H1 (cell line): ENCODE results near the gene LMTK2. TPM values are rescaled to one million over a fixed set of nuclear protein-coding genes. Genes with fewer than 3 reads are reported as not detected.

ENCODE experiments used
- CTCF ChIA-PET: fragments of 300-600 bp; sonication (Branson Sonifier 250); formaldehyde crosslinking; loops from one replicate; lab custom pipeline; 2021; ENCODE audit not compliant: partially characterized antibody; lab: Charles Lee
- POLR2A ChIA-PET: fragments of 300-600 bp; sonication (Branson Sonifier 250); formaldehyde crosslinking; loops from one replicate; lab custom pipeline; 2021; ENCODE audit warnings: inconsistent platforms; ENCODE audit not compliant: partially characterized antibody; lab: Charles Lee
- DNase-seq, 2 experiments: peaks; one replicate each; pipeline versions ENCODE4 v3.0.0 to v3.0.0-alpha.2; 2010 to 2022; ENCODE audit warnings: low spot score in 2 of 2, low read depth in 1 of 2, mixed read lengths in 1 of 2
- FAIRE-seq: peaks from 2 replicates; lab custom pipeline; 2011; peaks lifted over from hg19 to GRCh38; lab: Jason Lieb, UNC
- H2AFZ ChIP-seq: 2 replicates; pipeline ENCODE4 v1.8.1; 2012; ENCODE audit warnings: low read length, inconsistent platforms
- H2AK5ac ChIP-seq: 2 replicates; pipeline ENCODE4 v1.6.1; 2013; ENCODE audit warnings: low read depth, low read length
- H2BK120ac ChIP-seq: replicated peaks from 2 replicates; pipeline ENCODE3; 2013; ENCODE audit warnings: low read depth, low read length, inconsistent platforms
- H2BK12ac ChIP-seq: 2 replicates; pipeline ENCODE4 v1.6.1; 2013; ENCODE audit warnings: low read depth, low read length
- H2BK15ac ChIP-seq: 2 replicates; pipeline ENCODE4 v1.6.1; 2013; ENCODE audit warnings: low read length
- H2BK20ac ChIP-seq: 2 replicates; pipeline ENCODE4 v1.6.1; 2013; ENCODE audit warnings: low read length
- H2BK5ac ChIP-seq: 2 replicates; pipeline ENCODE4 v1.6.1; 2013; ENCODE audit warnings: low read depth, low read length
- H3K14ac ChIP-seq: 2 replicates; pipeline ENCODE4 v1.6.1; 2013; ENCODE audit warnings: inconsistent platforms; ENCODE audit not compliant: insufficient read length
- H3K18ac ChIP-seq: 2 replicates; pipeline ENCODE4 v1.6.1; 2013; ENCODE audit warnings: low read length; ENCODE audit errors: extremely low read depth
- H3K23ac ChIP-seq: 2 replicates; pipeline ENCODE4 v1.6.1; 2013; ENCODE audit warnings: inconsistent platforms; ENCODE audit not compliant: insufficient read length
- H3K23me2 ChIP-seq: 2 replicates; pipeline ENCODE4 v1.6.1; 2013; ENCODE audit warnings: low read depth, low read length
- H3K27ac ChIP-seq: 2 replicates; pipeline ENCODE4 v1.6.1; 2011; ENCODE audit warnings: low read depth, low read length, inconsistent platforms
- H3K27me3 ChIP-seq, 4 experiments: replicated peaks in 1 of 4; 1 replicate in 1 of 4; 2 replicates in 3 of 4; pipeline versions ENCODE4 v1.6.1 to v1.8.1; 2011 to 2013; ENCODE audit warnings: low read length in 3 of 4, mild to moderate bottlenecking in 3 of 4, inconsistent platforms in 2 of 4, mixed read lengths in 2 of 4, moderate library complexity in 1 of 4; ENCODE audit not compliant: control insufficient read depth in 3 of 4, insufficient read depth in 3 of 4; ENCODE audit errors: extremely low read depth in 1 of 4
- H3K36me3 ChIP-seq, 4 experiments: 2 replicates each; pipeline versions ENCODE4 v1.6.1 to v1.8.1; 2011 to 2013; ENCODE audit warnings: mild to moderate bottlenecking in 4 of 4, low read length in 3 of 4, moderate library complexity in 2 of 4, control low read depth in 1 of 4, inconsistent platforms in 1 of 4; ENCODE audit not compliant: insufficient read depth in 4 of 4, control insufficient read depth in 2 of 4
- H3K4ac ChIP-seq: replicated peaks from 2 replicates; pipeline ENCODE3; 2013; ENCODE audit warnings: low read length, low read depth, mixed read lengths, inconsistent platforms; ENCODE audit not compliant: insufficient read length
- H3K4me1 ChIP-seq, 4 experiments: replicated peaks in 1 of 4; 1 replicate in 1 of 4; 2 replicates in 3 of 4; pipeline versions ENCODE4 v1.6.1 to v1.8.1; 2011 to 2013; ENCODE audit warnings: low read length in 3 of 4, inconsistent platforms in 2 of 4, mixed read lengths in 1 of 4; ENCODE audit not compliant: insufficient read depth in 4 of 4, control insufficient read depth in 3 of 4
- H3K4me2 ChIP-seq, 2 experiments: 2 replicates each; pipeline versions ENCODE4 v1.6.1 to v1.8.1; 2011 to 2013; ENCODE audit warnings: low read depth in 2 of 2, low read length in 2 of 2, control low read depth in 1 of 2, inconsistent platforms in 1 of 2, mild to moderate bottlenecking in 1 of 2; ENCODE audit not compliant: insufficient read depth in 1 of 2
- H3K4me3 ChIP-seq, 4 experiments: fragments of 200-600, 300-600 bp in 1 of 4; sonication (generic), shearing (Covaris generic), sonication (Bioruptor Twin) in 1 of 4; 2 replicates each; pipeline versions ENCODE4 v1.5.1 to v1.8.1; 2011 to 2016; ENCODE audit warnings: low read length in 4 of 4, low read depth in 3 of 4, control low read depth in 2 of 4, inconsistent platforms in 2 of 4, mild to moderate bottlenecking in 2 of 4, mixed read lengths in 1 of 4, moderate library complexity in 1 of 4; ENCODE audit not compliant: insufficient read depth in 2 of 4; ENCODE audit errors: extremely low read depth in 1 of 4
- H3K56ac ChIP-seq: replicated peaks from 2 replicates; pipeline ENCODE3; 2013; ENCODE audit warnings: low read depth, mild to moderate bottlenecking, mixed read lengths, low read length, inconsistent platforms; ENCODE audit not compliant: insufficient read length
- H3K79me1 ChIP-seq: 2 replicates; pipeline ENCODE4 v1.6.1; 2013; ENCODE audit warnings: low read depth, low read length, control low read depth
- H3K79me2 ChIP-seq, 2 experiments: 2 replicates each; pipeline versions ENCODE4 v1.6.1 to v1.8.1; 2012 to 2013; ENCODE audit warnings: low read length in 2 of 2, mild to moderate bottlenecking in 2 of 2, inconsistent platforms in 1 of 2; ENCODE audit not compliant: insufficient read depth in 2 of 2, control insufficient read depth in 1 of 2
- H3K9ac ChIP-seq, 4 experiments: replicated peaks in 1 of 4; 1 replicate in 1 of 4; 2 replicates in 3 of 4; pipeline versions ENCODE4 v1.6.1 to v1.8.1; 2011 to 2013; ENCODE audit warnings: low read depth in 3 of 4, low read length in 3 of 4, control low read depth in 2 of 4, mild to moderate bottlenecking in 2 of 4, moderate library complexity in 2 of 4, inconsistent platforms in 1 of 4; ENCODE audit errors: extremely low read depth in 1 of 4
- H3K9me3 ChIP-seq, 2 experiments: 2 replicates each; pipeline versions ENCODE4 v1.6.1 to v1.8.1; 2012 to 2013; ENCODE audit warnings: mild to moderate bottlenecking in 2 of 2, moderate library complexity in 2 of 2, control low read depth in 1 of 2, inconsistent platforms in 1 of 2, low read depth in 1 of 2, low read length in 1 of 2, mixed read lengths in 1 of 2; ENCODE audit not compliant: insufficient read depth in 2 of 2
- H4K20me1 ChIP-seq, 2 experiments: replicated peaks in 1 of 2; 2 replicates each; pipeline versions ENCODE3 to v1.8.1; 2011 to 2013; ENCODE audit warnings: inconsistent platforms in 2 of 2, low read length in 2 of 2, mild to moderate bottlenecking in 1 of 2; ENCODE audit not compliant: insufficient read depth in 2 of 2, control insufficient read depth in 1 of 2
- H4K5ac ChIP-seq: 2 replicates; pipeline ENCODE4 v1.6.1; 2013; ENCODE audit warnings: low read length, low read depth, mixed read lengths, inconsistent platforms; ENCODE audit not compliant: insufficient read length
- H4K8ac ChIP-seq: 2 replicates; pipeline ENCODE4 v1.8.0; 2013; ENCODE audit warnings: mild to moderate bottlenecking, moderate library complexity, low read length, inconsistent platforms; ENCODE audit not compliant: insufficient read depth; ENCODE audit errors: extremely low read depth
- H4K91ac ChIP-seq: replicated peaks from 2 replicates; pipeline ENCODE3; 2013; ENCODE audit warnings: low read length, mixed read lengths, inconsistent platforms; ENCODE audit not compliant: insufficient read length
- BACH1 ChIP-seq: IDR thresholded peaks from 2 replicates; pipeline ENCODE4 v1.6.1; 2012; ENCODE audit warnings: low read length, improper control_type of control experiment
- BCL11A ChIP-seq, 2 experiments: IDR thresholded peaks; one replicate each; pipeline ENCODE4 v1.6.1; 2011; ENCODE audit warnings: low read depth in 2 of 2, low read length in 2 of 2, mild to moderate bottlenecking in 2 of 2
- BRCA1 ChIP-seq: IDR thresholded peaks from 2 replicates; pipeline ENCODE4 v1.6.1; 2012; ENCODE audit warnings: low read depth, low read length, improper control_type of control experiment
- CEBPB ChIP-seq: IDR thresholded peaks from 2 replicates; pipeline ENCODE4 v1.6.1; 2012; ENCODE audit warnings: low read depth, low read length
- GTF2F1 ChIP-seq: IDR thresholded peaks from 2 replicates; pipeline ENCODE4 v1.6.1; 2012; ENCODE audit warnings: low read depth, low read length, improper control_type of control experiment, borderline replicate concordance
- HDAC6 ChIP-seq: IDR thresholded peaks from one replicate; pipeline ENCODE4 v1.7.1; 2012; ENCODE audit warnings: low read depth, mild to moderate bottlenecking, inconsistent platforms, low read length, moderate library complexity
- JUN ChIP-seq: IDR thresholded peaks from 2 replicates; pipeline ENCODE4 v1.6.1; 2011; ENCODE audit warnings: low read depth, mild to moderate bottlenecking, improper control_type of control experiment, low read length
- KDM1A ChIP-seq: fragments of 200-600, 300-600 bp; sonication (generic); IDR thresholded peaks from 2 replicates; pipeline ENCODE4 v1.7.1; 2016; ENCODE audit warnings: mild to moderate bottlenecking, low read length, borderline replicate concordance
- RNF2 ChIP-seq: fragments of 200-900, 300-1000 bp; sonication (generic); IDR thresholded peaks from 2 replicates; pipeline ENCODE4 v1.7.1; 2016; ENCODE audit warnings: borderline replicate concordance, low read depth, mild to moderate bottlenecking, antibody characterized with exemption, low read length; ENCODE audit not compliant: poor library complexity, severe bottlenecking; ENCODE audit errors: missing control alignments
- SRF ChIP-seq: IDR thresholded peaks from 2 replicates; pipeline ENCODE4 v1.6.1; 2011; ENCODE audit warnings: mild to moderate bottlenecking, low read depth, low read length, moderate library complexity
- YY1 ChIP-seq: IDR thresholded peaks from 2 replicates; pipeline ENCODE4 v1.6.1; 2011; ENCODE audit warnings: low read depth, mild to moderate bottlenecking, low read length
- ZNF274 ChIP-seq: IDR thresholded peaks from 2 replicates; pipeline ENCODE4 v1.7.0; 2012; ENCODE audit warnings: low read length, borderline replicate concordance; ENCODE audit errors: extremely low read depth
- WGBS, 2 experiments: shearing (Covaris generic) in 1 of 2; methylation state at CpG; one replicate each; pipeline versions ENCODE4 v1.1.6 to v1.1.7; 2013 to 2015; ENCODE audit warnings: low lambda C conversion rate in 2 of 2, mixed read lengths in 2 of 2, inconsistent platforms in 1 of 2, low coverage in 1 of 2, missing lambda C conversion rate in 1 of 2; ENCODE audit not compliant: insufficient replicate concordance in 2 of 2, insufficient coverage in 1 of 2, insufficient read length in 1 of 2; ENCODE audit errors: extremely low coverage in 1 of 2, missing lambda C conversion rate in 1 of 2; 5-methylcytosine and 5-hydroxymethylcytosine counted together
- polyA plus RNA-seq, 7 experiments: library from polyadenylated mRNA; depleted of rRNA in 3 of 7; stranded (reverse) in 5 of 7; unstranded in 2 of 7; fragments of >200 nt in 5 of 7; fragments of 200-250 nt in 2 of 7; gene quantifications; 1 replicate in 5 of 7; 2 replicates in 1 of 7; 4 replicates in 1 of 7; pipeline versions ENCODE4 v1.2.1 to v1.2.3, GENCODE V29; 2011 to 2013; ENCODE audit warnings: missing spikeins in 2 of 7, mixed read lengths in 2 of 7
- total RNA-seq: library from RNA; stranded (reverse); fragmentation: NEBNext Ultra II Directional; extraction: Animal tissue kit (Norgen Biotek cat#: 25700); gene quantifications from 2 replicates; pipeline ENCODE4 v1.2.1, GENCODE V29; 2021
- TF ChIP-seq, protein P1 (sequence below): IDR thresholded peaks from 2 replicates; pipeline ENCODE4 v1.6.1; 2012; ENCODE audit warnings: inconsistent platforms
- TF ChIP-seq, protein P2 (sequence below): IDR thresholded peaks from 2 replicates; pipeline ENCODE4 v1.6.1; 2012; ENCODE audit warnings: inconsistent platforms

The LMTK2 gene
- total and polyA plus RNA-seq, 2 of the 8 experiments (the other 6 are each of a cell fraction or from before 2014, with no cell fraction given) = 9.7 to 30.7 TPM

DNA sequence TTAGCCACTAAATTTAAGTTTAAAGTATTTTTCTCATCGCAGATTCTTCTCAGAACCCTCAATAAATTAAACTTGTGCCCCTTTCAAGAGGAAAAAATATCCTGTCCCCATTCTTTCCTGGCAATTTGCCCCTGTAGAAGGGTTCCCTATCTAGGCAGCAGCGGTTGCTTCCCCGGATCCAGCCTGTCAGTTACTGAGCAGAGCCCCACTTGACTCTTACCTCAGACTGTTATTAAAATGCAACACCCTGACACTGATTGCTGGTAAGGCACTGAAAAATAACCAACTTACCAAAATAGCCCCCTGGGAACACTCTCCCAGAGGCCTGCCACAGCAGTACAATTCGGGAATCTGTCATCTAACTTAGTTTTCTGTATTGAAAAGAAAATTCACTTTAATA, 13.9 kb downstream of the LMTK2 start:
- H3K4me3 ChIP-seq = no peak overlapping the region
- H3K79me2 ChIP-seq = peaks cover 4 to 92% of the 10 kb centered on the region in 2 experiments; a peak in 3 of 4 replicates
- CTCF ChIA-PET = interaction anchor here (0.6 to 1.8 kb wide), 5 partner anchors 13 to 803 kb away, joined by 3 to 11 read pairs (median 4); no protein-coding TSS in a partner anchor
- TF ChIP-seq CEBPB (no peak), SRF (no peak), GTF2F1 (no peak), KDM1A (no peak), YY1 (no peak), BRCA1 (no peak), ZNF274 (no peak), HDAC6 (no peak), JUN (no peak), BCL11A (IDR thresholded peaks at IDR 0.05; ENCODE audit: low read depth in 2 of 2, low read length in 2 of 2) (no peak), RNF2 (no peak), BACH1 (no peak)
- TF ChIP-seq, protein P1, sequence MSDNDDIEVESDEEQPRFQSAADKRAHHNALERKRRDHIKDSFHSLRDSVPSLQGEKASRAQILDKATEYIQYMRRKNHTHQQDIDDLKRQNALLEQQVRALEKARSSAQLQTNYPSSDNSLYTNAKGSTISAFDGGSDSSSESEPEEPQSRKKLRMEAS = no peak
- TF ChIP-seq, protein P2, sequence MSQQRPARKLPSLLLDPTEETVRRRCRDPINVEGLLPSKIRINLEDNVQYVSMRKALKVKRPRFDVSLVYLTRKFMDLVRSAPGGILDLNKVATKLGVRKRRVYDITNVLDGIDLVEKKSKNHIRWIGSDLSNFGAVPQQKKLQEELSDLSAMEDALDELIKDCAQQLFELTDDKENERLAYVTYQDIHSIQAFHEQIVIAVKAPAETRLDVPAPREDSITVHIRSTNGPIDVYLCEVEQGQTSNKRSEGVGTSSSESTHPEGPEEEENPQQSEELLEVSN = no peak
- FAIRE-seq = no peak
- H3K56ac ChIP-seq = no peak overlapping the region
- no peak overlapping the region for H2BK20ac ChIP-seq
- POLR2A ChIA-PET = no interaction called here
- peaks cover 5 to 8% of the 10 kb centered on the region in 2 experiments for H4K20me1 ChIP-seq
- no peaks in the 10 kb centered on the region for H3K27me3 ChIP-seq
- no peak overlapping the region for H2AFZ ChIP-seq
- H2BK12ac ChIP-seq = no peak overlapping the region
- H4K91ac ChIP-seq = no peak overlapping the region
- H3K9me3 ChIP-seq = no peaks in the 10 kb centered on the region
- no peaks in the 10 kb centered on the region; a peak in 1 of 8 replicates for H3K36me3 ChIP-seq
- DNase-seq = no peak
- no peak overlapping the region for H3K4me2 ChIP-seq
- H2BK120ac ChIP-seq = no peak overlapping the region
- peaks cover 9% of the 10 kb centered on the region for H3K79me1 ChIP-seq
- H2BK5ac ChIP-seq = no peak overlapping the region
- H3K23ac ChIP-seq = no peak overlapping the region
- H3K4me1 ChIP-seq = peaks cover 0 to 4% (median 3%) of the 10 kb centered on the region in 4 experiments; a peak in 3 of 7 replicates
- no peak overlapping the region for H3K18ac ChIP-seq
- no peak overlapping the region for H4K5ac ChIP-seq
- H3K4ac ChIP-seq = no peak overlapping the region
- WGBS, 2 experiments = 94% methylated on average over 4 of the region's 4 CpGs; no CpG with 5 or more reads in 1 of the 2 experiments
- no peak overlapping the region for H3K9ac ChIP-seq
- no peak overlapping the region for H2AK5ac ChIP-seq
- H3K27ac ChIP-seq = no peak overlapping the region
- no peak overlapping the region for H2BK15ac ChIP-seq
- H4K8ac ChIP-seq = no peak overlapping the region
- no peaks in the 10 kb centered on the region; the same call in 1 of the 2 replicates for H3K23me2 ChIP-seq
- H3K14ac ChIP-seq = no peak overlapping the region
